ENCODE measurements around the gene CLMP. TPM values are rescaled to one million over a fixed set of nuclear protein-coding genes. Genes with fewer than 3 reads are reported as not detected.
"Not testable (repeated sequence)": the region's sequence is repeated elsewhere in the genome, so short reads cannot be mapped to it uniquely, and the experiment has no call there.

The CLMP gene
- total and polyA plus RNA-seq, 9 donors: 11.9 to 70.5 (median 25.3) TPM

DNA sequence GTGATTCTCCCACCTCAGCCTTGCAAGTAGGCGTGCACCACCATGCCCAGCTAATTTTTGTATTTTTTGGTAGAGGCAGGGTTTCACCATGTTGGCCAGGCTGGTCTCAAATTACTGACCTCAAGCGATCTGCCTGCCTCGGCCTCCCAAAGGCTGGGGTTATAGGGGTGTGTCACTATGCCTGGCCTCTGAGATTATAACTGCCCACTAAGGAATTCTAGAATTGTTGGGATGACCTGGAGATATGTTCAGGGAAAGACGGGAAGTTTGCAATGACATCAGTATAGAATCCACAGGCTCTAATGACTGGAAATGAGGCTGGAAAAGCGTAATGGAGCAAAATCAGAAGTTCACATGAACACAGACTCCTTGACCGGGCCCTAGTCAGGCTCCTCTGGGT lies 62.2 kb downstream of the CLMP start:
- Histone ChIP-seq H3K4me3 (no peak overlapping the region), H3K27ac (no peak overlapping the region), H3K4me1 (ENCODE audit: insufficient read depth) (peaks cover 6% of the 10 kb centered on the region), H3K36me3 (no peaks in the 10 kb centered on the region), H3K9me3 (no peaks in the 10 kb centered on the region), H3K27me3 (no peaks in the 10 kb centered on the region)
- no peak for DNase-seq
- TF ChIP-seq, protein P1, sequence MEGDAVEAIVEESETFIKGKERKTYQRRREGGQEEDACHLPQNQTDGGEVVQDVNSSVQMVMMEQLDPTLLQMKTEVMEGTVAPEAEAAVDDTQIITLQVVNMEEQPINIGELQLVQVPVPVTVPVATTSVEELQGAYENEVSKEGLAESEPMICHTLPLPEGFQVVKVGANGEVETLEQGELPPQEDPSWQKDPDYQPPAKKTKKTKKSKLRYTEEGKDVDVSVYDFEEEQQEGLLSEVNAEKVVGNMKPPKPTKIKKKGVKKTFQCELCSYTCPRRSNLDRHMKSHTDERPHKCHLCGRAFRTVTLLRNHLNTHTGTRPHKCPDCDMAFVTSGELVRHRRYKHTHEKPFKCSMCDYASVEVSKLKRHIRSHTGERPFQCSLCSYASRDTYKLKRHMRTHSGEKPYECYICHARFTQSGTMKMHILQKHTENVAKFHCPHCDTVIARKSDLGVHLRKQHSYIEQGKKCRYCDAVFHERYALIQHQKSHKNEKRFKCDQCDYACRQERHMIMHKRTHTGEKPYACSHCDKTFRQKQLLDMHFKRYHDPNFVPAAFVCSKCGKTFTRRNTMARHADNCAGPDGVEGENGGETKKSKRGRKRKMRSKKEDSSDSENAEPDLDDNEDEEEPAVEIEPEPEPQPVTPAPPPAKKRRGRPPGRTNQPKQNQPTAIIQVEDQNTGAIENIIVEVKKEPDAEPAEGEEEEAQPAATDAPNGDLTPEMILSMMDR (IDR thresholded peaks at IDR 0.05): no peak
- TF ChIP-seq POLR2A (IDR thresholded peaks at IDR 0.05) (no peak), EP300 (IDR thresholded peaks at IDR 0.05) (no peak)
- 95 to 99% (median 97%) methylated on average over 6 of the region's 6 CpGs for WGBS, 3 donors
- intact Hi-C loops (cut with DNase I): no loop called here

DNA sequence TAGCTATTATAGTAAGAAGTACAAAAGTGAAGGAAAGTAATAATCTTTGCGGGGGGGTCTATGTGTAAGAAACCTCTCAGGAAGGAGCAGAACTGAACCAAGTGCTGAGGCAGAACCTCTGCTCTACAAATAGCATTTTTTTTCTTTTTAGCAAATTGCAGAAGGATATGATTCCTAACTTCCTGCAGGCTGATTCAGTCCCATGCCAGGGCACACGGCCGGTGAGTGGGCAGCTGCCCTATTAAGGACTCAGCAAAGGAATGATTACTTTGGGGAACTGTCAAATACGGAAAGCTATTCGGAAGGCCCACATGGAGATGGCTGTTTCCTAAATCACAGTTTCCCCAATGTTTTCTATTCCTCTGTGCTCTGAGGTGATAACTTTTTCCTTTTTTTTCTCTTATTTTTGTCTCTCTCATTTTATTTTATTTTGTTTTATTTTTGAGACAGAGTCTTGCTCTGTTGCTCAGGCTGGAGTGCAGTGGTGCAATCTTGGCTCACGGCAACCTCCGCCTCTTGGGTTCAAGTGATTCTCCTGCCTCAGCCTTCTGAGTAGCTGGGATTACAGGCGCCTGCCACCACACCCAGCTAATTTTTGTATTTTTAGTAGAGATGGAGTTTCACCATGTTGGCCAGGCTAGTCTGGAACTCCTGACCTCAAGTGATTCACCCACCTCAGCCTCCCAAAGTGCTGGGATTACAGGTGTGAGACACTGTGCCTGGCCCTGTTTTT lies 62.8 kb downstream of the CLMP start:
- H3K27ac ChIP-seq; H3K27me3 ChIP-seq; DNase-seq; H3K4me3 ChIP-seq; intact Hi-C loops (cut with DNase I); H3K4me1 ChIP-seq (ENCODE audit: insufficient read depth); H3K9me3 ChIP-seq; H3K36me3 ChIP-seq: not testable (repeated sequence)
- 61 to 73% (median 65%) methylated on average over 8 of the region's 8 CpGs for WGBS, 3 donors

DNA sequence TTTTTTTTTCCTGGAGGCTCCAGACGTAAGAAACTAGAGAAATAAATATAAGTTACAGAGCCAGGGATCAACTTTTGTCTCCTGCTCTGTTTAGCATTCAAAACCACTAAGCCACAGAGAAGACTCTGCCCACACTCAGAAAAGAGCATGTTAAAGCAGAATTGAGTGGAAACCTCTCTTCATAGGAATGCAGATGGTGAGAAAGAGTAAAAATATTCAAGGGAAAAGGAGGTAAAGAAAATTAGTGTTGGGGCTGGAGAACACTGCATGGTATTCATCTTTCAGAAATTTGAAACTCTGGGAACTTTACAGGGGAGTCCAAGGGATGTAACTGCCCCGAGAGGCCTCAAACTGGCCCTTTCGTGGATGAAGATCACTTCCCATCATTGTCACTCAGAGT lies 65.1 kb downstream of the CLMP start:
- H3K9me3 ChIP-seq: no peaks in the 10 kb centered on the region
- peaks cover 3% of the 10 kb centered on the region for H3K4me1 ChIP-seq (ENCODE audit: insufficient read depth)
- intact Hi-C loops (cut with DNase I): loop anchor here in 1 of 4 donors (10.0 kb wide), 1 partner anchor 55 kb away; no protein-coding TSS in a partner anchor
- no peaks in the 10 kb centered on the region for H3K36me3 ChIP-seq
- H3K27ac ChIP-seq: peak overlapping the region; percentile 9 to 37
- WGBS, 3 donors: 55 to 61% (median 57%) methylated on average over 3 of the region's 3 CpGs
- no peak for DNase-seq
- H3K27me3 ChIP-seq: no peaks in the 10 kb centered on the region
- no peak overlapping the region for H3K4me3 ChIP-seq
- no peak for TF ChIP-seq EP300 (IDR thresholded peaks at IDR 0.05)
- no peak for TF ChIP-seq POLR2A (IDR thresholded peaks at IDR 0.05)

DNA sequence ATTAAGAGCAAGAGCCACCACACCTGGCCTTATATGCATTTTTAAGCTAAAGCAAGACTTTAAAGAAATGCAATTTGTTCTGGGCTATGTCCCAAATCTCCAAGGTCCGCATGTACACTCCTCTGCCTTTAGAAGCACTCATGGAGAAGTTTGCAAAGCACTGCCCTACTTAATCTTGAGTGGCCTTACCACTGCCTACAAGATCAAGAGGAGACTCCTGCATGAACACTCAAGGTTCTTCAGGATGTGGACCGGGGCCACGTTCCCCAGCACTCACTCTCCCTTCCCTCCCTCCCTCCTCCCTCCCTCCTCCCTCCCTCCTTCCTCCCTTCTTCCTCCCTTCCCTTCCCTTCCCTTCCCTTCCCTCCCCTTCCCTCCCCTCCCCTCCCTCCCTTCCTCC lies 69.9 kb downstream of the CLMP start:
- H3K4me1 ChIP-seq (ENCODE audit: insufficient read depth): peaks cover 2% of the 10 kb centered on the region
- DNase-seq: no peak
- H3K9me3 ChIP-seq: no peaks in the 10 kb centered on the region
- intact Hi-C loops (cut with DNase I): loop anchor here in 1 of 4 donors (10.0 kb wide), 1 partner anchor 60 kb away; no protein-coding TSS in a partner anchor
- H3K27ac ChIP-seq: no peak overlapping the region
- no peak overlapping the region for H3K4me3 ChIP-seq
- H3K27me3 ChIP-seq: no peaks in the 10 kb centered on the region
- 40 to 49% (median 41%) methylated on average over 3 of the region's 3 CpGs for WGBS, 3 donors
- TF ChIP-seq POLR2A (IDR thresholded peaks at IDR 0.05) (no peak), EP300 (IDR thresholded peaks at IDR 0.05) (no peak)
- TF ChIP-seq, protein P1 (IDR thresholded peaks at IDR 0.05): no peak
- H3K36me3 ChIP-seq: no peaks in the 10 kb centered on the region

DNA sequence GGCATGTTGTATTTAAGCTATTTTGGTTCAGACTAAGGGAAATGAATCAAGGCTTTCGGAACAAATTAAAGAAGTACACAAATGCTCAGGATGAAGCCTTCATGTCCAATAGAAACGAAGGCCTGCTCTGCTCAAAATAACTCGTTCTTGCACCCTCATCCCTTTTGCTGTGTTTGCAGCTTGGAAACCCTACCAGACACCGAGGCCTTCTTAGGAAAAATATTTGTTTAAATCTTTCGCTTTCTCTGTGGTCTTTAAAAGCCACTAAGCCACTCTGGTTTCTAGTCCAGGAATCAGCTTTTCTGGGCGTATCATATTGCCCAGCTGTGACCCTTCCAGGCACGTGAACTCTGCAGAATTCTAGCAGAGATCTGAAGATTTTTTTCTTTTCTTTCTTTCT lies 72.2 kb downstream of the CLMP start:
- no peak overlapping the region for H3K4me3 ChIP-seq
- WGBS, 3 donors: 7 to 31% (median 11%) methylated on average over 7 of the region's 7 CpGs
- intact Hi-C loops (cut with DNase I): loop anchor here in 1 of 4 donors (10.0 kb wide), 1 partner anchor 62 kb away; no protein-coding TSS in a partner anchor

More for the DNA sequence above, 72.2 kb downstream of the CLMP start:
- Histone ChIP-seq H3K9me3 (no peaks in the 10 kb centered on the region), H3K27me3 (no peaks in the 10 kb centered on the region), H3K4me1 (ENCODE audit: insufficient read depth) (peaks cover 2% of the 10 kb centered on the region), H3K36me3 (no peaks in the 10 kb centered on the region), H3K27ac (peak overlapping the region in 1 of 2 donors; percentile 46)
- no peak for DNase-seq
- TF ChIP-seq POLR2A (IDR thresholded peaks at IDR 0.05) (no peak), EP300 (IDR thresholded peaks at IDR 0.05) (no peak)
- TF ChIP-seq, protein P1 (IDR thresholded peaks at IDR 0.05): no peak

Measured in ovary (tissue), 9 donors.